Natural killer cell treated with Interleukin-12 subunit alpha and Interleukin-12 subunit beta and Interleukin-15 and Interleukin-18, amount 100 ng/mL, for 72 hours (primary cell): Measurements from ENCODE around the gene NOTO. TPM values are rescaled to one million over a fixed set of nuclear protein-coding genes. Genes with fewer than 3 reads are reported as not detected.

Experiments used
- ATAC-seq, 2 donors: fragments of 150-1000 bp; cut with Tn5 transposase in 1 of 2; sonication (Bioruptor Pico), chemical (Tn5 transposase) in 1 of 2; 2 replicates each; pipeline ENCODE4 v1.10.0; 2021
- DNase-seq: peaks from one replicate; pipeline ENCODE4 v3.0.0; 2022; ENCODE audit warnings: low spot score
- H3K27ac Mint-ChIP-seq, 2 donors: 1 replicate in 1 of 2; 2 replicates in 1 of 2; pipeline ENCODE4 v1.8.0; 2022; ENCODE audit warnings: mixed read lengths in 2 of 2, mild to moderate bottlenecking in 1 of 2, moderate library complexity in 1 of 2
- H3K27me3 Mint-ChIP-seq, 2 donors: 1 replicate in 1 of 2; 2 replicates in 1 of 2; pipeline ENCODE4 v1.8.0; 2022; ENCODE audit warnings: mixed read lengths in 2 of 2
- H3K36me3 Mint-ChIP-seq: one replicate; pipeline ENCODE4 v1.8.0; 2022; ENCODE audit warnings: mixed read lengths
- H3K4me1 Mint-ChIP-seq, 2 donors: 1 replicate in 1 of 2; 2 replicates in 1 of 2; pipeline ENCODE4 v1.8.0; 2022; ENCODE audit warnings: low read depth in 2 of 2, mixed read lengths in 2 of 2, mild to moderate bottlenecking in 1 of 2
- H3K4me3 Mint-ChIP-seq: one replicate; pipeline ENCODE4 v1.8.0; 2022; ENCODE audit warnings: mixed read lengths
- H3K9me3 Mint-ChIP-seq: 2 replicates; pipeline ENCODE4 v1.8.0; 2022; ENCODE audit warnings: mixed read lengths
- total RNA-seq, 2 donors: library from RNA; stranded (reverse); gene quantifications; one replicate each; pipeline ENCODE4 v1.2.3, GENCODE V29; 2022

The NOTO gene
- total RNA-seq, 2 donors from 2014 or later = not detected

GRCh38 chr2:73259704-73260337 lies 57.4 kb downstream of the NOTO start:
- H3K36me3 Mint-ChIP-seq = no peaks in the 10 kb centered on the region
- no peak for DNase-seq

DNA sequence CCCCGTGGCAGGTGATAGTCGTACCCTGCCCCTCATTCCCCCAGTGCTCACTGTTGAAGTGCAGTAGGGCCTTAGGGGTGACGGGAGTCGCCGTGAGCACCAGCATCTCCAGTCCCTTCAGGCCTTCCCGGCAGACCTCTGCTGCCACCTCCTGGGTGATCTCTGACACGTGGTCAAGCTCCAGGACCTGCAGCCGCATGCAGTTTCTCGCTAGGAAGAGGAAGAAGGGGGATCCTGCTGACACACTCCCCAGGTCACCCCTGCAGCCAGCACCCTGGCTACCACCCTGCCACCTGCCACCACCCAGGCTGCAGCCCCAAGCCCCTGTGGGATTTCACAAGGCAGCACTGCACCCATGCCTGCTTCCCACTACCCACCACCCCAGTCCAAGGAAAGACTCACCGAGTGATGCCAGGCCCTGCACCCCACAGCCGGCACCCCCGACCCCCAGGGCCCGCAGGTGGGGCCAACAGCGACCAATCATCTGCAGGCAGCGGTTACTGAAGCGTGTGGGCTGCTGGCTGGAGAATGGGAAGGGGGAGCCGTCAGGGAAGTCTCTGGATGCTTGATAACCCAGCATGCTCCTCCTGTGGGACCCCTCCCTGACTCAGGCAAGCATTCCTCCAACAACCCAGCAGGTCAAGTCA lies 58.1 kb downstream of the NOTO start:
- no peaks in the 10 kb centered on the region for H3K9me3 Mint-ChIP-seq
- no peaks in the 10 kb centered on the region for H3K27me3 Mint-ChIP-seq
- no peak for ATAC-seq
- no peak overlapping the region for H3K4me3 Mint-ChIP-seq
- peaks cover 0 to 3% of the 10 kb centered on the region in 2 donors for H3K4me1 Mint-ChIP-seq
- no peaks in the 10 kb centered on the region for H3K36me3 Mint-ChIP-seq
- no peak overlapping the region for H3K27ac Mint-ChIP-seq
- no peak for DNase-seq

More at GRCh38 chr2:73259704-73260337, 57.4 kb downstream of the NOTO start:
- no peak for ATAC-seq
- H3K4me3 Mint-ChIP-seq = no peak overlapping the region
- peaks cover 0 to 3% of the 10 kb centered on the region in 2 donors for H3K4me1 Mint-ChIP-seq
- H3K27ac Mint-ChIP-seq = no peak overlapping the region
- H3K27me3 Mint-ChIP-seq = no peaks in the 10 kb centered on the region
- H3K9me3 Mint-ChIP-seq = no peaks in the 10 kb centered on the region

Other genes with a start within 250 kb of the NOTO start
- 10 to 100 TPM; 27.3 to 32.4 TPM for gene SFXN5, start 130.9 kb upstream of the NOTO start, total RNA-seq
- gene RAB11FIP5, start 89.6 kb upstream of the NOTO start, total RNA-seq = 10 to 100 TPM in 1 of 2 donors, 1 to 10 TPM in 1; 8.8 to 15.7 TPM
- gene SMYD5, start 11.7 kb downstream of the NOTO start, total RNA-seq = 10 to 100 TPM; 27.2 to 47.1 TPM
- gene PRADC1, start 30.7 kb downstream of the NOTO start, total RNA-seq = 10 to 100 TPM; 13.0 to 13.5 TPM
- gene CCT7, start 31.7 kb downstream of the NOTO start, total RNA-seq = 100 to 1,000 TPM; 417 to 436 TPM
- gene FBXO41, start 81.9 kb downstream of the NOTO start, total RNA-seq = 10 to 100 TPM in 1 of 2 donors, 1 to 10 TPM in 1; 10.0 to 40.1 TPM
- gene EGR4, start 91.0 kb downstream of the NOTO start, total RNA-seq = not detected
- 10 to 100 TPM; 20.4 to 29.0 TPM for gene ALMS1, start 183.3 kb downstream of the NOTO start, total RNA-seq